OCI-LY1 (cell line): ENCODE results near the gene LRRC32.

ENCODE experiments used
- CTCF ChIP-seq: fragments of 200-600 bp; sonication (generic), shearing (Covaris generic); IDR thresholded peaks from 2 replicates; pipeline ENCODE4 v1.5.1; 2017; ENCODE audit warnings: mild to moderate bottlenecking, antibody characterized with exemption, low read length, moderate library complexity, mixed read lengths
- EZH2 ChIP-seq: fragments of 200-600 bp; sonication (generic), shearing (Covaris generic); IDR thresholded peaks from 2 replicates; pipeline ENCODE4 v1.8.0; 2017; ENCODE audit warnings: borderline replicate concordance, mixed run types, mild to moderate bottlenecking, antibody characterized with exemption, low read length, moderate library complexity, mixed read lengths

- TF ChIP-seq CTCF: no peak
- no peak for TF ChIP-seq EZH2
These were observed 2.7 kb downstream of the LRRC32 start for GRCh38 chr11:76667856-76668255.
